NCI-H1417 (cell line): ENCODE measurements around the gene MYBPH.

Source experiments
- DNase-seq, 3 experiments: peaks; one replicate each; lab custom pipeline; 2025; lab: John Stamatoyannopoulos, UW

MYBPH gene

GRCh38 chr1:203166192-203166940, 9.3 kb downstream of the MYBPH start:
- no peak for DNase-seq

GRCh38 chr1:203165800-203166161, 9.8 kb downstream of the MYBPH start:
- no peak for DNase-seq

GRCh38 chr1:203165101-203165799, 10.4 kb downstream of the MYBPH start:
- no peak for DNase-seq

GRCh38 chr1:203163891-203164635, 11.6 kb downstream of the MYBPH start:
- no peak for DNase-seq

- no peak for DNase-seq
These were observed 13.2 kb downstream of the MYBPH start for GRCh38 chr1:203162403-203162802.

GRCh38 chr1:203161703-203162102, 13.9 kb downstream of the MYBPH start:
- DNase-seq, result no peak

- DNase-seq, result no peak
These were observed 14.5 kb downstream of the MYBPH start for GRCh38 chr1:203161175-203161574.

- DNase-seq, result no peak
These were observed 15.8 kb downstream of the MYBPH start for GRCh38 chr1:203159844-203160243.

GRCh38 chr1:203158960-203159665, 16.5 kb downstream of the MYBPH start:
- DNase-seq, result peak in 2 of 3 experiments; percentile 27 to 90

GRCh38 chr1:203158423-203158822, 17.2 kb downstream of the MYBPH start:
- DNase-seq, result no peak

GRCh38 chr1:203156280-203156679, 19.3 kb downstream of the MYBPH start:
- peak in 1 of 3 experiments; percentile 12 for DNase-seq

GRCh38 chr1:203153989-203154821, 21.4 kb downstream of the MYBPH start:
- DNase-seq, result no peak

- peak; percentile 24 to 67 (median 56) for DNase-seq
These were observed 22.3 kb downstream of the MYBPH start for GRCh38 chr1:203153051-203153988.

- DNase-seq, result peak in 2 of 3 experiments; percentile 49 to 58
These were observed 23.2 kb downstream of the MYBPH start for GRCh38 chr1:203152158-203153034.

- DNase-seq, result no peak
These were observed 24.1 kb downstream of the MYBPH start for GRCh38 chr1:203151362-203152157.

- DNase-seq, result no peak
These were observed 24.9 kb downstream of the MYBPH start for GRCh38 chr1:203150511-203151297.

GRCh38 chr1:203149188-203149840, 26.3 kb downstream of the MYBPH start:
- DNase-seq, result no peak
